ENCODE results near the gene SLC35B2.

GRCh38 chr6:44216677-44217331, 40.5 kb downstream of the SLC35B2 start, which contains the start of gene MYMX:
- no peak for TF ChIP-seq CTCF (IDR thresholded peaks at IDR 0.05)
- no peak for TF ChIP-seq EP300 (IDR thresholded peaks at IDR 0.05)

Data from ovary (tissue), 3 donors.